Mucosa of descending colon (tissue), 3 donors: ENCODE measurements around the gene CDC14A. TPM values are rescaled to one million over a fixed set of nuclear protein-coding genes. Genes with fewer than 3 reads are reported as not detected.

ENCODE experiments used
- ATAC-seq: fragments of 200-7000 bp; cut with Tn5 transposase; one replicate; pipeline ENCODE4 v1.9.1; 2020; ENCODE audit warnings: mild to moderate bottlenecking, moderate library complexity
- DNase-seq, 3 donors: peaks; one replicate each; pipeline ENCODE4 v3.0.0-alpha.2; 2020
- H3K36me3 ChIP-seq: fragments of 200-600 bp; one replicate; pipeline ENCODE4 v1.8.0; 2021; ENCODE audit warnings: low read depth, mild to moderate bottlenecking
- H3K4me1 ChIP-seq: fragments of 200-600 bp; one replicate; pipeline ENCODE4 v1.8.0; 2021; ENCODE audit warnings: low read depth, mild to moderate bottlenecking
- H3K4me3 ChIP-seq: fragments of 200-600 bp; one replicate; pipeline ENCODE4 v1.8.0; 2021; ENCODE audit warnings: mild to moderate bottlenecking
- H3K9me3 ChIP-seq: fragments of 200-600 bp; one replicate; pipeline ENCODE4 v1.8.0; 2021; ENCODE audit warnings: mild to moderate bottlenecking
- intact Hi-C, 2 donors: fragments of 100-400 bp; cut with DNase I in 1 of 2; cut with micrococcal nuclease in 1 of 2; formaldehyde crosslinking; loops; one replicate each; pipeline versions ENCODE4 v1.11.0 to v1.11.1; 2022; cut with DNase I, micrococcal nuclease
- total RNA-seq, 3 donors: library from RNA; stranded (reverse); fragmentation: NEBNext Ultra II Directional in 2 of 3; extraction: Animal tissue kit (Norgen Biotek cat#: 25700) in 2 of 3; gene quantifications; one replicate each; pipeline versions ENCODE4 v1.2.1 to v1.2.4, GENCODE V29; 2021 to 2023
- TF ChIP-seq, protein P1 (sequence below): fragments of 200-600 bp; IDR thresholded peaks from one replicate; pipeline ENCODE4 v1.8.0; 2022; ENCODE audit warnings: antibody characterized with exemption, mild to moderate bottlenecking
- donor health status: DM: no; HTN: no; CAD: no; lungs with moderate emphysema.
- donor health status: DM: no; HTN: no; CAD: no.
- donor health status: DM: no; HTN: yes; CAD: no.

The CDC14A gene
- total RNA-seq, 3 donors from 2014 or later = 15.6 to 34.3 (median 18.5) TPM

DNA sequence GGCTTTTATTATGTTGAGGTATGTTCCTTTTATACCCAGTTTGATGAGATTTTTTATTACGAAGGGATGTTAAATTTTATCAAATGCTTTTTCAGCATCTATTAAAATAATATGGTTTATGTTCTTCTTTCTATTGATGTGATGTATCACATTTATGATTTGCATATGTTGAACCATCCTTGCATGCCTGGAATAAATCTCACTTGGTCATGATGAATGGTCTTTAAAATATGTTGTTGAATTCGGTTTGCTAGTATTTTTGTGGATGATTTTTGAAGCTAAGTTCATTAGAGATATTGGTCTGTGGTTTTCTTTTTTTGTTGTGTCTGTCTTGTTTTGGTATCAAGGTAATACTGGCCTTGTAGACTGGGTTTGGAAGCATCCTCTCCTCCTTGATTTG is 199.7 kb downstream of the CDC14A start:
- no peak for ATAC-seq
- no peak for DNase-seq
- Histone ChIP-seq H3K9me3 (peaks cover 15% of the 10 kb centered on the region), H3K4me1 (no peaks in the 10 kb centered on the region), H3K36me3 (no peaks in the 10 kb centered on the region), H3K4me3 (no peak overlapping the region)
- TF ChIP-seq, protein P1, sequence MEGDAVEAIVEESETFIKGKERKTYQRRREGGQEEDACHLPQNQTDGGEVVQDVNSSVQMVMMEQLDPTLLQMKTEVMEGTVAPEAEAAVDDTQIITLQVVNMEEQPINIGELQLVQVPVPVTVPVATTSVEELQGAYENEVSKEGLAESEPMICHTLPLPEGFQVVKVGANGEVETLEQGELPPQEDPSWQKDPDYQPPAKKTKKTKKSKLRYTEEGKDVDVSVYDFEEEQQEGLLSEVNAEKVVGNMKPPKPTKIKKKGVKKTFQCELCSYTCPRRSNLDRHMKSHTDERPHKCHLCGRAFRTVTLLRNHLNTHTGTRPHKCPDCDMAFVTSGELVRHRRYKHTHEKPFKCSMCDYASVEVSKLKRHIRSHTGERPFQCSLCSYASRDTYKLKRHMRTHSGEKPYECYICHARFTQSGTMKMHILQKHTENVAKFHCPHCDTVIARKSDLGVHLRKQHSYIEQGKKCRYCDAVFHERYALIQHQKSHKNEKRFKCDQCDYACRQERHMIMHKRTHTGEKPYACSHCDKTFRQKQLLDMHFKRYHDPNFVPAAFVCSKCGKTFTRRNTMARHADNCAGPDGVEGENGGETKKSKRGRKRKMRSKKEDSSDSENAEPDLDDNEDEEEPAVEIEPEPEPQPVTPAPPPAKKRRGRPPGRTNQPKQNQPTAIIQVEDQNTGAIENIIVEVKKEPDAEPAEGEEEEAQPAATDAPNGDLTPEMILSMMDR = no peak
- intact Hi-C loops = no loop called here

DNA sequence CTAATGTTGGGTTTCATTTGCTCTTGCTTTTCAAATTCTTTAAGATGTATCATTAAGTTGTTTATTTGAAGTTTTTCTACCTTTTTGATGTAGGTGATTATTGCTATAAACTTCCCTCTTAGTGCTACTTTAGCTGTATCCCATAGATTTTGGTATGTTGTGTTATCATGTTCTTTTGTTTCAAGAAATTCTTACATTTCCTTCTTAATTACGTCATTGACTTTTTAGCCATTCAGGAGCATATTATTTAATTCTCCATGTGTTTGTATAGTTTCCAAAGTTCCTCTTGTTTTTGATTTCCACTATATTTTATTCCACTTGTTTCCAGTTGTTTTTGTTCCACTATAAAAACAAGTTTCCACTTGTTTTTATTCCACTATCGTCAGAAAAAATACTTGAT is 200.6 kb downstream of the CDC14A start:
- no peak overlapping the region for H3K4me3 ChIP-seq
- peaks cover 15% of the 10 kb centered on the region for H3K9me3 ChIP-seq
- no peaks in the 10 kb centered on the region for H3K36me3 ChIP-seq
- intact Hi-C loops = no loop called here
- no peaks in the 10 kb centered on the region for H3K4me1 ChIP-seq
- DNase-seq = no peak
- TF ChIP-seq, protein P1 = no peak
- ATAC-seq = no peak

DNA sequence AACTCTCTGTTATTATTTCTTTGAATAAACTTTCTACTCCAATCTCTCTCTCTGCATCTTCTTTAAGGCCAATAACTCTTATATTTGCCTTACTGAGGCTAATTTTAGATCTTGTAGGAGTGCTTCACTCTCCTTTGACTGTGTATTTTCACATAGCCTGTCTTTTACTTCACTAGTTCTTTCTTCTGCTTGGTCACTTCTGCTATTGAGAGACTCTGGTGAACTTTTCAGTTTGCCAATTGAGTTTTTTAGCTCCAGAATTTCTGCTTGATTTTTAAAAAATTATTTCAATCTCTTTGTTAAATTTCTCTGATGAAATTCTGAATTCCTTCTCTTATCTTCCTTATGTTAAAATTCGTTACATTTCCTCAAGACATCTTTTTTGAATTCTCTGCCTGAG is 203.9 kb downstream of the CDC14A start:
- intact Hi-C loops = no loop called here
- peaks cover 15% of the 10 kb centered on the region for H3K9me3 ChIP-seq
- H3K4me1 ChIP-seq = no peaks in the 10 kb centered on the region
- no peak overlapping the region for H3K4me3 ChIP-seq
- no peak for DNase-seq
- TF ChIP-seq, protein P1 = no peak
- no peak for ATAC-seq
- H3K36me3 ChIP-seq = no peaks in the 10 kb centered on the region

DNA sequence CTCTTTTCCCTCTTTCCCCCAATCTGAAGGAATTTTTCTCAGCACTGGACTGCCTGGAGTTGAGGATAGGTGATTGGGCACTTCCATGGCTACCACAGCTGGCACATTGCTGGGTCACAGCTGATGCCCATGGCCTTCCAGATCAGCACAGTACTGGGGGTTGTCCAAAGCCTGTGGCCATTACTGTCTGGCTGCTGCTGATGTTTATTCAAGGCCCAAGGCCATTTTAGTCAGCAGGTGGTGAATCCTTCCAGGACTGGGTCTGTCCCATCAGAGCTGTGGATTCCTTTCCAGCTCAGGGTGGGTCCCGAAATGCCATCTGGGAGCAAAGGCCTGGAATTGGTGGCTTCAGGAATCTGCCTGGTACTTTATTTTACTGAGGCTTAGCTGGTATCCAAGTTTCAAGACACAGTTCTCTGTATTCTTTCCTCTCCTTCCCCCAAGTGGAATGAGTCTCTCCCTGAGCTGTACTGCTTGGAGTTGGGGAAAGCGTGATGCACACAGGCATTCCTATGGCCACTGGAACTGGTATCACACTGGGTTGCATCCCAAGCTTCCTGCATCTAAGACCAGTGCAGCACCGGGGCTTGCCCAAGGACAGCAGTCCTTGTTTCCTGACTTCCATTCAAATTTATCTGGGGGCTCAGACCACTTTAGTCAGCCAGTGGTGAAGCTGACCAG is 204.8 kb downstream of the CDC14A start:
- Histone ChIP-seq H3K9me3 (peaks cover 11% of the 10 kb centered on the region), H3K4me3 (no peak overlapping the region), H3K4me1 (no peaks in the 10 kb centered on the region), H3K36me3 (no peaks in the 10 kb centered on the region)
- DNase-seq = no peak
- ATAC-seq = no peak
- TF ChIP-seq, protein P1 = no peak
- intact Hi-C loops = no loop called here

DNA sequence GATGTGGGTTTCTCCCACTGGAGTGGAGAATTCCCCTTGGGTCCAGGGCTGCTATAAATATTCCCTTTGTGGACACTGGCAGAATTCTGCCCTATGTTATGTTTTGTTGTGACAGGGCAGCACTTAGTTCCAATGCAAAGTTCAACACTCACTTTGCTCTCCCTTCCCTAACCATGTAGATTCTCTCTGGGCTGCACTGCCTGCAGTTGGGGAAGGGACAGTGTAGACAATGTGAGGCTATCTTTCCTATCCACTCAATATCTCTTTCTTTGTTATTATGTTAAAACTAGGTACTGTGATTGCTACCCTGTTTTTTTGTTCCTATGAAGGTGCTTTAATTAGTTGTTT is 205.3 kb downstream of the CDC14A start:
- no peaks in the 10 kb centered on the region for H3K36me3 ChIP-seq
- H3K9me3 ChIP-seq = peaks cover 6% of the 10 kb centered on the region
- TF ChIP-seq, protein P1 = no peak
- intact Hi-C loops = no loop called here
- DNase-seq = no peak
- H3K4me1 ChIP-seq = no peaks in the 10 kb centered on the region
- no peak overlapping the region for H3K4me3 ChIP-seq
- ATAC-seq = no peak

DNA sequence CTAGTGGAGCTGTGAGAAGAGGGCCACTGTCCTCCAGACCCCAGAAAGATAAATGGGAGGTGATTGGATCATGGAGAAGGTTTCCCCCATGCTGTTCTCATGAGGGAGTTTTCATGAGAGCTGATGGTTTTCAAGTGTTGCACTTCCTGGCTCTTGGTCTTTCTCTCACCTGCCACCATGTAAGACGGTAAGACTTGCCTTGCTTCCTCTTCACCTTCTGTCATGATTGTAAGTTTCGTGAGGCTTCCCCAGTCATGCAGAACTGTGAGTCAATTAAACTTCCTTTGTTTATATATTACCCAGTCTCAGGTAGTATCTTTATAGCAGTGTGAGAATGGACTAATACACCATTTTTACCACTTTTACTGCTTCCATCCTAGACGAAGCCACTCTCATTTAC is 213.2 kb downstream of the CDC14A start:
- TF ChIP-seq, protein P1 = no peak
- peaks cover 2% of the 10 kb centered on the region for H3K9me3 ChIP-seq
- no peak overlapping the region for H3K4me3 ChIP-seq
- ATAC-seq (no peak), DNase-seq (no peak)
- intact Hi-C loops = no loop called here
- no peaks in the 10 kb centered on the region for H3K36me3 ChIP-seq
- no peaks in the 10 kb centered on the region for H3K4me1 ChIP-seq
